ENCODE measurements around the gene CORO7. TPM values are rescaled to one million over a fixed set of nuclear protein-coding genes. Genes with fewer than 3 reads are reported as not detected.
A peak's percentile ranks its signal among the peaks of the same experiment; 100 is the strongest.

The CORO7 gene
- total RNA-seq, 1 donor from 2014 or later, result 25.7 TPM

DNA sequence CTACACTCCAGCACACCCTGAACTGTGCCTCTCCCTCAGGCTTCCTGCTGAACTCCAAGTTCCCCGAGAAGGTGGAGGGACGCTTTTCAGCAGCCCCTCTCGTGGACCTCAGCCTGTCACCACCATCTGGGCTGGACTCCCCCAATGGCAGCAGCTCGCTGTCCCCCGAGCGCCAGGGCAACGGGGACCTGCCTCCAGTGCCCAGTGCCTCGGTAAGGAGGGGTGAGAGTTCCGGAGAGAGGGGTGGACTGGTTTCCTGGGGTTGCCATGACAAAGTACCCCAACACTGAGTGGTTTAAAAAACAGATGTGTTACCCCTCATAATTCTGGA is 83.1 kb downstream of the CORO7 start:
- Mint-ChIP-seq H3K36me3 (ENCODE audit: insufficient read depth) (peaks cover 5% of the 10 kb centered on the region), H3K4me1 (ENCODE audit: low read depth) (peaks cover 13% of the 10 kb centered on the region), H3K4me3 (ENCODE audit: low read depth) (no peak overlapping the region), H3K27me3 (no peaks in the 10 kb centered on the region), H3K9me3 (ENCODE audit: low read depth) (no peaks in the 10 kb centered on the region), H3K27ac (no peak overlapping the region)
- TF ChIP-seq, protein P1, sequence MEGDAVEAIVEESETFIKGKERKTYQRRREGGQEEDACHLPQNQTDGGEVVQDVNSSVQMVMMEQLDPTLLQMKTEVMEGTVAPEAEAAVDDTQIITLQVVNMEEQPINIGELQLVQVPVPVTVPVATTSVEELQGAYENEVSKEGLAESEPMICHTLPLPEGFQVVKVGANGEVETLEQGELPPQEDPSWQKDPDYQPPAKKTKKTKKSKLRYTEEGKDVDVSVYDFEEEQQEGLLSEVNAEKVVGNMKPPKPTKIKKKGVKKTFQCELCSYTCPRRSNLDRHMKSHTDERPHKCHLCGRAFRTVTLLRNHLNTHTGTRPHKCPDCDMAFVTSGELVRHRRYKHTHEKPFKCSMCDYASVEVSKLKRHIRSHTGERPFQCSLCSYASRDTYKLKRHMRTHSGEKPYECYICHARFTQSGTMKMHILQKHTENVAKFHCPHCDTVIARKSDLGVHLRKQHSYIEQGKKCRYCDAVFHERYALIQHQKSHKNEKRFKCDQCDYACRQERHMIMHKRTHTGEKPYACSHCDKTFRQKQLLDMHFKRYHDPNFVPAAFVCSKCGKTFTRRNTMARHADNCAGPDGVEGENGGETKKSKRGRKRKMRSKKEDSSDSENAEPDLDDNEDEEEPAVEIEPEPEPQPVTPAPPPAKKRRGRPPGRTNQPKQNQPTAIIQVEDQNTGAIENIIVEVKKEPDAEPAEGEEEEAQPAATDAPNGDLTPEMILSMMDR (IDR thresholded peaks at IDR 0.05; ENCODE audit: unreplicated experiment), result no peak
- no peak for DNase-seq (ENCODE audit: low spot score, unreplicated experiment)

DNA sequence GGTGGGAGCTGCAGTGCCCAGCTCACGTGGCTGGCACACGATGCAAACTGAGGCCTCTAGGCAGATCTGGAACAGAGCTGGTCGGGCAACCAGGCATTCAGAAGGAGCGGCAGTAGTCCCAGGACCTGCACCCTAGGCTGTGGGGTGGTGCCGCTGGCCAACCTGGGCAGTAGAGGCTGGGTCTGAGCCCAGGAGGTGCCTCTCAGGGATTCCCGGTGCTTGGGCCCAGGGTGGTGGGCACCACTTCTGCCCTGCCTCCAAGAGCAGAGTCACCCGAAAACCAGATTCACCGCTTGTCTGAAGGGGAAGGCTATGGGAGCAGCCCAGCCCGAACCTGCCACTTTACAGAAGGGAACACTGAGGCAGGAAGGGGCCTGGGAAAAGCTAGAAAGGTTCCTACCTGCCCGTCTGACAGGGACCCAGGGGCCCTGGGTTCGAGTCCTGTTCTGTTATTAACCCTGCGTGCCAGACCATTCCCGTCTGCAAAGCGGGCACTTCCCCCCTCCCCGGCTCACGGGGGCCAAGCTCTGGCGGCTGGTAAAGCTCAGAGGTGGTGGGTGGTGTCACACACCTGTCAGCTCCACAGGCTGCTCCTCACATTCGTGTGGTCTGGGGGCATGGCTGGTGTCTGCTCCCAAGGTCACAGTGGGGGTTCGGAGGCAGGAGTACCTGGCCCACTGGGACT is 83.6 kb downstream of the CORO7 start:
- Mint-ChIP-seq H3K4me1 (ENCODE audit: low read depth) (peaks cover 15% of the 10 kb centered on the region), H3K27me3 (no peaks in the 10 kb centered on the region), H3K36me3 (ENCODE audit: insufficient read depth) (peaks cover 5% of the 10 kb centered on the region), H3K27ac (no peak overlapping the region), H3K4me3 (ENCODE audit: low read depth) (no peak overlapping the region), H3K9me3 (ENCODE audit: low read depth) (no peaks in the 10 kb centered on the region)
- TF ChIP-seq, protein P1 (IDR thresholded peaks at IDR 0.05; ENCODE audit: unreplicated experiment), result no peak
- no peak for DNase-seq (ENCODE audit: low spot score, unreplicated experiment)

DNA sequence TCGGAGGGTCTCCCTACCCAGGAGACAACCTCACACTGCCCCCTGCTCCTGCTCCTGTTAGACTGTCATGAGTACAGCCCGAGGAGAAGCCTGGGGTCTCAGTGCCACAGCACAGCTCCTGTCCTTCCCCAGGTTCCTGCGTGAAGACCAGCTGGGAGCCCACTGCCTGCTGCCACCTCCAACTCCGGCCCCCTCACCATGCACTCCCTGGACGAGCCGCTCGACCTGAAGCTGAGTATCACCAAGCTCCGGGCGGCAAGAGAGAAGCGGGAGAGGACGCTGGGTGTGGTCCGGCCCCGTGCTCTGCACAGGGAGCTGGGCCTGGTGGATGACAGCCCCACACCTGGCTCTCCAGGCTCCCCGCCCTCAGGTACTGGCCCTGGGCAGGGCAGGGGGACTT is 84.3 kb downstream of the CORO7 start:
- no peaks in the 10 kb centered on the region for H3K27me3 Mint-ChIP-seq
- no peak overlapping the region for H3K4me3 Mint-ChIP-seq (ENCODE audit: low read depth)
- TF ChIP-seq, protein P1 (IDR thresholded peaks at IDR 0.05; ENCODE audit: unreplicated experiment), result no peak
- H3K27ac Mint-ChIP-seq, result no peak overlapping the region
- H3K4me1 Mint-ChIP-seq (ENCODE audit: low read depth), result peaks cover 15% of the 10 kb centered on the region
- no peaks in the 10 kb centered on the region for H3K9me3 Mint-ChIP-seq (ENCODE audit: low read depth)
- no peak for DNase-seq (ENCODE audit: low spot score, unreplicated experiment)
- H3K36me3 Mint-ChIP-seq (ENCODE audit: insufficient read depth), result peaks cover 5% of the 10 kb centered on the region

DNA sequence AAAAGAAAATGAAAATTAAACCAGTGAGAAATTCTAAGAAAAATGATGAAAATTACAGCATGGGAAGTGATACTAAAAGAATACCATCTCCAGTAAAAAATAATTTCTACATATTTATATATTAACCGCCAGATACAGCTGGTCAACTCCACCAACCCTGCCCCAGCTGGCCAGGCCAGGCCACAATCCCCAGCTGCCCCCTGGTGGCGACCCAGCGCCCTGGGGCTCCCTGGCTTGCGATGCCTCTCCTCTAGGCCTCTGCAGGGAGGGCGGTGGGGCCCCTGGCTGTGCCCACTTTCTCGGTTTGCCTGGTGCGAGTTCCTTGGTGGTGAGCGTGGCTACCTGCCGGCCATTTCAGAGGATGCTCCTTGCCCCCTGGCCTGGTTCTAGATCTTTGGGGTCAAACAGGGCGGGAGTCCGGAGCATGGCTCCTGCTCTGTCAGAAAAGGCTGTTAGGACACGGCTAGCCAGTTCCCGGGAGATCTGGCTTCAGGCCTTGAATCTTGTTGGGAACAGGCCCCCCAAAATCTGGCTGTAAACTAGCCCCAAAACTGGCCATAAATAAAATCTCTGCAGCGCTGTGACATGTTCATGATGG is 86.0 kb downstream of the CORO7 start:
- TF ChIP-seq, protein P1 (IDR thresholded peaks at IDR 0.05; ENCODE audit: unreplicated experiment), result peak; percentile 96
- Mint-ChIP-seq H3K27me3 (no peaks in the 10 kb centered on the region), H3K4me1 (ENCODE audit: low read depth) (peaks cover 11% of the 10 kb centered on the region), H3K9me3 (ENCODE audit: low read depth) (no peaks in the 10 kb centered on the region), H3K4me3 (ENCODE audit: low read depth) (no peak overlapping the region), H3K27ac (no peak overlapping the region), H3K36me3 (ENCODE audit: insufficient read depth) (no peaks in the 10 kb centered on the region)
- DNase-seq (ENCODE audit: low spot score, unreplicated experiment), result peak; percentile 76

DNA sequence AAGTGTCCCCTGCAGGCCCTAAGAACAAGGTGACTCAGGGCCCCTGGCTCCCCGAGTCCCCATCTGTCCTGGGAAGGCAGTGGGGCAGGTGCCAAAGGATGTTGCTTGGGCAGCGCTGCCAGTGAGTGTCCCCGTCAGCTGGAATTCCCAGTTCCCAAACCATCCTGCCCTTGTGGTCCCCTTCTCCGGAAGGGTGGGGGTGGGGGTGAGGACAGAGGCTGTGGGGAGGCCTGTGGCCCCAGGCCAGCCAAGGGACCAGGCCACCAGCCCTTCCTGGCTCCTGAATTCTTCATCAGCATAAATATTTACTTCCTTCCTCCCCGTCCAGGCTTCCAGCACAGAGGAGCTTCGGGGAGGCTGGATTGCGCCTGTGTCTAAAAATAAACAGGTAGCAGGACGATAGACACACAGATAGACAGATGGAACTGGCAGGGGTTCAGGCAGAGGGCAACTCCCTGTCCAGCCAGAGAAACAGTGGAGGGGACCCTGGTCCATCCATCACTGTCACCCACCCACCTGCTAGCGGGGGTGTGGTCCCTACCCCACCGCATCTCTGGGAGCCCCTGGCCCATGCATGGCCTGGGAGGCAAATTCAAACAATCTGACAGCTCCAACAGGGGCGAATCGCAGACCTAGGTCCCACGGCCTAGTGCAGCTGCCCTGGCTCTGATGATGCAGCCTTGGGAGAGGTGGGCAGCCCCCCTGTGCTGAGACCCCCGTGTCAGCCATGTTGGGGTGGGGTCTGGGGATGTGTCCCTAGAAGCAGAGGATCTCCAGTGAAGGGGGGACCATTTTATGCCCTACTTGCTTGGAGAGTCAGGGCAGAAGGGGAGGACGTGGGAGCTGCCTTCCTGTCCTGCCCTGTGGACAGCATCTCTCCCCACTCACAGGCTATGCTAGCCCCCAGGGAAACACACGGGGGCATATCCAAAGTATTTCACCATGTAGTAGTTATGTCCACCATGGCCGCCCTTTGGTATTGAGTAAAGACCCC is 87.3 kb downstream of the CORO7 start:
- H3K9me3 Mint-ChIP-seq (ENCODE audit: low read depth), result no peaks in the 10 kb centered on the region
- H3K36me3 Mint-ChIP-seq (ENCODE audit: insufficient read depth), result no peaks in the 10 kb centered on the region
- no peak overlapping the region for H3K27ac Mint-ChIP-seq
- TF ChIP-seq, protein P1 (IDR thresholded peaks at IDR 0.05; ENCODE audit: unreplicated experiment), result no peak
- no peaks in the 10 kb centered on the region for H3K27me3 Mint-ChIP-seq
- no peak overlapping the region for H3K4me3 Mint-ChIP-seq (ENCODE audit: low read depth)
- peaks cover 9% of the 10 kb centered on the region for H3K4me1 Mint-ChIP-seq (ENCODE audit: low read depth)
- no peak for DNase-seq (ENCODE audit: low spot score, unreplicated experiment)

All from progenitor cell of endocrine pancreas (in vitro differentiated cells).